HUES64 (cell line): ENCODE measurements around the gene PSD2.

ENCODE experiments used
- H3K27ac ChIP-seq: 2 replicates; pipeline ENCODE4 v1.7.0; 2013; ENCODE audit warnings: low read depth, low read length, inconsistent platforms
- H3K27me3 ChIP-seq: 2 replicates; pipeline ENCODE4 v1.6.1; 2013; ENCODE audit warnings: mild to moderate bottlenecking, low read length; ENCODE audit not compliant: insufficient read depth
- H3K36me3 ChIP-seq: 2 replicates; pipeline ENCODE4 v1.6.1; 2013; ENCODE audit warnings: mild to moderate bottlenecking, low read length; ENCODE audit not compliant: insufficient read depth
- H3K4me1 ChIP-seq: 2 replicates; pipeline ENCODE4 v1.6.1; 2013; ENCODE audit warnings: mild to moderate bottlenecking, low read length, moderate library complexity; ENCODE audit not compliant: insufficient read depth
- H3K4me3 ChIP-seq: 2 replicates; pipeline ENCODE4 v1.5.1; 2013; ENCODE audit warnings: mild to moderate bottlenecking, low read length, moderate library complexity
- H3K9ac ChIP-seq: 2 replicates; pipeline ENCODE4 v1.6.1; 2013; ENCODE audit warnings: mild to moderate bottlenecking, low read depth, low read length
- H3K9me3 ChIP-seq: 2 replicates; pipeline ENCODE4 v1.6.1; 2013; ENCODE audit warnings: low read depth, low read length; ENCODE audit not compliant: insufficient read depth
- WGBS: fragments of 150-250, 120-280 bp; methylation state at CpG from one replicate; pipeline ENCODE4 v1.1.7; 2013; ENCODE audit warnings: missing lambda C conversion rate; 5-methylcytosine and 5-hydroxymethylcytosine counted together

PSD2 gene

GRCh38 chr5:139833525-139833924 is 37.9 kb downstream of the PSD2 start:
- Histone ChIP-seq H3K9me3 (no peaks in the 10 kb centered on the region), H3K27me3 (peaks cover 34% of the 10 kb centered on the region), H3K4me1 (no peaks in the 10 kb centered on the region), H3K27ac (no peak overlapping the region), H3K9ac (no peak overlapping the region), H3K4me3 (no peak overlapping the region), H3K36me3 (no peaks in the 10 kb centered on the region)
- 56% methylated on average over 3 of the region's 3 CpGs for WGBS

GRCh38 chr5:139835656-139836055 is 40.0 kb downstream of the PSD2 start:
- Histone ChIP-seq H3K4me3 (no peak overlapping the region), H3K9ac (no peak overlapping the region), H3K27ac (no peak overlapping the region), H3K4me1 (no peaks in the 10 kb centered on the region), H3K27me3 (peaks cover 31% of the 10 kb centered on the region), H3K36me3 (no peaks in the 10 kb centered on the region), H3K9me3 (no peaks in the 10 kb centered on the region)
- WGBS = 51% methylated on average over 3 of the region's 3 CpGs

- no peak overlapping the region for H3K9ac ChIP-seq
- no peaks in the 10 kb centered on the region for H3K4me1 ChIP-seq
- peaks cover 21% of the 10 kb centered on the region for H3K27me3 ChIP-seq
- no peaks in the 10 kb centered on the region for H3K9me3 ChIP-seq
- no peak overlapping the region for H3K4me3 ChIP-seq
- 93% methylated on average over 22 of the region's 22 CpGs for WGBS
- H3K36me3 ChIP-seq = no peaks in the 10 kb centered on the region
- no peak overlapping the region for H3K27ac ChIP-seq
Measured at GRCh38 chr5:139836469-139837208, 41.0 kb downstream of the PSD2 start.

- 85% methylated on average over 10 of the region's 10 CpGs for WGBS
- no peaks in the 10 kb centered on the region for H3K9me3 ChIP-seq
- H3K4me3 ChIP-seq = no peak overlapping the region
- no peak overlapping the region for H3K9ac ChIP-seq
- H3K36me3 ChIP-seq = no peaks in the 10 kb centered on the region
- H3K27ac ChIP-seq = no peak overlapping the region
- H3K4me1 ChIP-seq = no peaks in the 10 kb centered on the region
- H3K27me3 ChIP-seq = peaks cover 9% of the 10 kb centered on the region
Measured at GRCh38 chr5:139837711-139838380, 42.2 kb downstream of the PSD2 start.

- no peaks in the 10 kb centered on the region for H3K9me3 ChIP-seq
- 87% methylated on average over 12 of the region's 12 CpGs for WGBS
- H3K9ac ChIP-seq = no peak overlapping the region
Measured at GRCh38 chr5:139838381-139839197, 43.0 kb downstream of the PSD2 start.

GRCh38 chr5:139839232-139839815 is 43.7 kb downstream of the PSD2 start:
- WGBS = 93% methylated on average over 16 of the region's 16 CpGs
- no peak overlapping the region for H3K4me3 ChIP-seq
- H3K27ac ChIP-seq = no peak overlapping the region
- no peak overlapping the region for H3K9ac ChIP-seq
- H3K4me1 ChIP-seq = no peaks in the 10 kb centered on the region
- H3K27me3 ChIP-seq = 0 out of 2 replicates have a peak, but pooled peaks cover 5% of the 10 kb centered on the region
- no peaks in the 10 kb centered on the region for H3K36me3 ChIP-seq
- no peaks in the 10 kb centered on the region for H3K9me3 ChIP-seq

More at GRCh38 chr5:139838381-139839197, 43.0 kb downstream of the PSD2 start:
- H3K4me3 ChIP-seq = no peak overlapping the region
- H3K27me3 ChIP-seq = peaks cover 4% of the 10 kb centered on the region
- H3K36me3 ChIP-seq = no peaks in the 10 kb centered on the region
- no peak overlapping the region for H3K27ac ChIP-seq
- H3K4me1 ChIP-seq = no peaks in the 10 kb centered on the region

- Histone ChIP-seq H3K9me3 (no peaks in the 10 kb centered on the region), H3K4me3 (no peak overlapping the region), H3K27me3 (peaks cover 11% of the 10 kb centered on the region), H3K4me1 (no peaks in the 10 kb centered on the region), H3K9ac (no peak overlapping the region), H3K27ac (no peak overlapping the region), H3K36me3 (no peaks in the 10 kb centered on the region)
- WGBS = 90% methylated on average over 8 of the region's 8 CpGs
Measured at GRCh38 chr5:139839918-139840317, 44.3 kb downstream of the PSD2 start.

- Histone ChIP-seq H3K9me3 (no peaks in the 10 kb centered on the region), H3K9ac (no peak overlapping the region), H3K27me3 (peaks cover 27% of the 10 kb centered on the region), H3K4me3 (no peak overlapping the region), H3K4me1 (no peaks in the 10 kb centered on the region), H3K27ac (no peak overlapping the region), H3K36me3 (no peaks in the 10 kb centered on the region)
- WGBS = 74% methylated on average over 4 of the region's 4 CpGs
Measured at GRCh38 chr5:139841549-139841948, 45.9 kb downstream of the PSD2 start.

GRCh38 chr5:139842321-139842720 is 46.7 kb downstream of the PSD2 start:
- WGBS = 92% methylated on average over 7 of the region's 7 CpGs
- Histone ChIP-seq H3K9ac (no peak overlapping the region), H3K4me3 (no peak overlapping the region), H3K27ac (no peak overlapping the region), H3K36me3 (no peaks in the 10 kb centered on the region), H3K27me3 (peaks cover 35% of the 10 kb centered on the region), H3K4me1 (no peaks in the 10 kb centered on the region), H3K9me3 (no peaks in the 10 kb centered on the region)

GRCh38 chr5:139843991-139844390 is 48.4 kb downstream of the PSD2 start:
- H3K4me3 ChIP-seq = no peak overlapping the region
- no peak overlapping the region for H3K9ac ChIP-seq
- WGBS = 81% methylated on average over 5 of the region's 5 CpGs
- H3K36me3 ChIP-seq = no peaks in the 10 kb centered on the region
- H3K27me3 ChIP-seq = peaks cover 51% of the 10 kb centered on the region
- no peaks in the 10 kb centered on the region for H3K4me1 ChIP-seq
- H3K27ac ChIP-seq = no peak overlapping the region
- H3K9me3 ChIP-seq = no peaks in the 10 kb centered on the region
